A673 (cell line): ENCODE results near the gene CBX1. TPM values are rescaled to one million over a fixed set of nuclear protein-coding genes. Genes with fewer than 3 reads are reported as not detected.

Source experiments
- BruUV-seq: library from RNA; stranded (reverse); fragments of 400-500 nt; replicated peaks from 2 replicates; lab custom pipeline; 2021; lab: Mats Ljungman, UMichigan
- CTCF ChIA-PET: fragments of 300-600 bp; sonication (Branson Sonifier 250); formaldehyde crosslinking; loops from one replicate; lab custom pipeline; 2022; ENCODE audit warnings: antibody characterized with exemption; lab: Charles Lee
- POLR2A ChIA-PET: fragments of 300-600 bp; sonication (Branson Sonifier 250); formaldehyde crosslinking; loops from one replicate; lab custom pipeline; 2022; ENCODE audit warnings: antibody characterized with exemption; ENCODE audit not compliant: low non-redundant PET; lab: Charles Lee
- DNase-seq: peaks from one replicate; pipeline ENCODE4 v3.0.0-alpha.2; 2015; ENCODE audit warnings: low spot score
- H3K27ac ChIP-seq: fragments of 200-600 bp; sonication (generic); 2 replicates; pipeline ENCODE4 v1.5.1; 2016; ENCODE audit warnings: mixed run types, low read depth, mild to moderate bottlenecking, mixed read lengths, antibody characterized with exemption, low read length; ENCODE audit not compliant: poor library complexity, severe bottlenecking
- H3K27me3 ChIP-seq: fragments of 200-600 bp; sonication (generic); replicated peaks from 2 replicates; pipeline ENCODE4 v1.6.1; 2017; ENCODE audit warnings: mixed run types, low read depth, mild to moderate bottlenecking, mixed read lengths, antibody characterized with exemption, low read length; ENCODE audit not compliant: insufficient read depth, poor library complexity
- H3K36me3 ChIP-seq: fragments of 200-600 bp; sonication (generic); 2 replicates; pipeline ENCODE4 v1.6.1; 2016; ENCODE audit warnings: mixed run types, mild to moderate bottlenecking, mixed read lengths, antibody characterized with exemption, low read length; ENCODE audit not compliant: insufficient read depth, poor library complexity, severe bottlenecking
- H3K4me1 ChIP-seq: fragments of 200-600 bp; sonication (generic); 2 replicates; pipeline ENCODE4 v1.6.1; 2017; ENCODE audit warnings: mixed run types, mild to moderate bottlenecking, mixed read lengths, antibody characterized with exemption, low read length; ENCODE audit not compliant: insufficient read depth, poor library complexity, severe bottlenecking
- H3K4me3 ChIP-seq: fragments of 200-600 bp; sonication (generic); 2 replicates; pipeline ENCODE4 v1.5.1; 2016; ENCODE audit warnings: low read depth, mixed run types, mild to moderate bottlenecking, mixed read lengths, low read length; ENCODE audit not compliant: poor library complexity, severe bottlenecking
- H3K9me3 ChIP-seq: fragments of 200-600 bp; sonication (generic); 2 replicates; pipeline ENCODE4 v1.6.1; 2016; ENCODE audit warnings: mixed run types, low read depth, mild to moderate bottlenecking, mixed read lengths, antibody characterized with exemption, low read length; ENCODE audit not compliant: poor library complexity, severe bottlenecking
- EZH2 ChIP-seq: fragments of 200-600 bp; sonication (generic); IDR thresholded peaks from 2 replicates; pipeline ENCODE4 v1.6.1; 2017; ENCODE audit warnings: borderline replicate concordance, low read depth, mild to moderate bottlenecking, mixed read lengths, antibody characterized with exemption, low read length; ENCODE audit not compliant: poor library complexity, severe bottlenecking
- intact Hi-C: fragments of 100-400 bp; cut with micrococcal nuclease; formaldehyde crosslinking; loops from one replicate; pipeline ENCODE4 v1.10.0; 2022; ENCODE audit not compliant: unreplicated experiment
- total RNA-seq: library from RNA; stranded (reverse); gene quantifications from 2 replicates; pipeline ENCODE4 v1.2.3, GENCODE V29; 2021
- TF ChIP-seq, protein P1 (sequence below): fragments of 300-800, 200-600 bp; sonication (generic); conservative IDR thresholded peaks from 2 replicates; pipeline ENCODE4 v1.5.1; 2017; ENCODE audit warnings: low read depth, mild to moderate bottlenecking, antibody characterized with exemption, low read length, moderate library complexity, mixed read lengths

The CBX1 gene
- total RNA-seq, 1 experiment from 2014 or later = 121 TPM

DNA sequence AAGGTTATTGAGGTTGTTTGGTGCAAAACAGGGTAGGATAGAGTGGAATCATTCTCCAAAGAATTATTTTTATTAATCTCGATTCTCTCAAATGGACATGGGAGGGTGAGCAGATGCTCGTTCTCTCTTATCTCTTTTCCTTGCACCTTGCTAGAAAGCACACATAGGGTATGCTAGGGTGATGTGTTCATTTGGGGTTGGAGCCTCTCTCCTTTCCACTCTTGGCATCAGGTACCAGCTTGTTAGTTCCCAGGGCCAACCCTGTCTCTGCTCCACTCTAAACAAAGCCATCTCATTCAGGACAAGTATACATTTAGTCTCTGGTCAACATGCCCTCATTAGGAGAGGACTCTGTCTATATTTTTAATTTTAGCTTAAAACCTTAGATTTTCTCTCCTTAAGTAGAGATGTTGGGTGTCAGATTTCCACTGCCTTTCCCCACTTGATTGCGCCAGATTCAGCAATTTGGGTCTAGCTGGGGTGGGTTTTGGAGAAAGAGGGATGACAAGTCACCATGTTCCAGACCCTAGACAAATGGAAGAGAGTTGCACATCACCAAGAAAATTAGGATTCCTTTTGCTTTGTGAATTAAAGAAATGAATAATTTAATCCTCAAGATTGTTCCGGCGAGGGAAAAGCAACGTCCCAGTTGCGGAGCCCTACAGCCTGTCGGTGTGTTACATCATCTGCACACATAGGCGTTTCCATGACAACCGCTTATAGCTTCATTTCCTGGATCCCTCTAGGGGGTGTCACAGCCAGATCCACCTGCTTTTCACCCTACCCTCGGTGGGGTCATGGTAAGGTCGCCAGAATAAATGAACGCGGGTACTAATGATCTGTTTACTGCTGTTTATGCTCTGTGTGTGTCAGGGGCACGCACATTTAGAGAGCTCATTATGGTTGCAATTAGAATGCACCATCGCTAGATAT, 47.8 kb upstream of the CBX1 start:
- intact Hi-C loops = no loop called here
- CTCF ChIA-PET = interaction anchor here (0.5 to 1.2 kb wide), 5 partner anchors 14 to 488 kb away, joined by 3 to 7 read pairs (median 3); no protein-coding TSS in a partner anchor
- H3K9me3 ChIP-seq = no peaks in the 10 kb centered on the region
- no peak for TF ChIP-seq EZH2
- TF ChIP-seq, protein P1, sequence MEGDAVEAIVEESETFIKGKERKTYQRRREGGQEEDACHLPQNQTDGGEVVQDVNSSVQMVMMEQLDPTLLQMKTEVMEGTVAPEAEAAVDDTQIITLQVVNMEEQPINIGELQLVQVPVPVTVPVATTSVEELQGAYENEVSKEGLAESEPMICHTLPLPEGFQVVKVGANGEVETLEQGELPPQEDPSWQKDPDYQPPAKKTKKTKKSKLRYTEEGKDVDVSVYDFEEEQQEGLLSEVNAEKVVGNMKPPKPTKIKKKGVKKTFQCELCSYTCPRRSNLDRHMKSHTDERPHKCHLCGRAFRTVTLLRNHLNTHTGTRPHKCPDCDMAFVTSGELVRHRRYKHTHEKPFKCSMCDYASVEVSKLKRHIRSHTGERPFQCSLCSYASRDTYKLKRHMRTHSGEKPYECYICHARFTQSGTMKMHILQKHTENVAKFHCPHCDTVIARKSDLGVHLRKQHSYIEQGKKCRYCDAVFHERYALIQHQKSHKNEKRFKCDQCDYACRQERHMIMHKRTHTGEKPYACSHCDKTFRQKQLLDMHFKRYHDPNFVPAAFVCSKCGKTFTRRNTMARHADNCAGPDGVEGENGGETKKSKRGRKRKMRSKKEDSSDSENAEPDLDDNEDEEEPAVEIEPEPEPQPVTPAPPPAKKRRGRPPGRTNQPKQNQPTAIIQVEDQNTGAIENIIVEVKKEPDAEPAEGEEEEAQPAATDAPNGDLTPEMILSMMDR = no peak
- H3K36me3 ChIP-seq = no peaks in the 10 kb centered on the region
- peak overlapping the region; percentile 1 for H3K4me3 ChIP-seq
- POLR2A ChIA-PET = interaction anchor here (0.6 kb wide), 1 partner anchor 48 kb away, joined by 3 read pairs; no protein-coding TSS in a partner anchor
- H3K27me3 ChIP-seq = no peaks in the 10 kb centered on the region
- DNase-seq = peak; percentile 88
- peak overlapping the region; percentile 27 for H3K27ac ChIP-seq
- peaks cover 47% of the 10 kb centered on the region for H3K4me1 ChIP-seq
- BruUV-seq = no TSS peak

DNA sequence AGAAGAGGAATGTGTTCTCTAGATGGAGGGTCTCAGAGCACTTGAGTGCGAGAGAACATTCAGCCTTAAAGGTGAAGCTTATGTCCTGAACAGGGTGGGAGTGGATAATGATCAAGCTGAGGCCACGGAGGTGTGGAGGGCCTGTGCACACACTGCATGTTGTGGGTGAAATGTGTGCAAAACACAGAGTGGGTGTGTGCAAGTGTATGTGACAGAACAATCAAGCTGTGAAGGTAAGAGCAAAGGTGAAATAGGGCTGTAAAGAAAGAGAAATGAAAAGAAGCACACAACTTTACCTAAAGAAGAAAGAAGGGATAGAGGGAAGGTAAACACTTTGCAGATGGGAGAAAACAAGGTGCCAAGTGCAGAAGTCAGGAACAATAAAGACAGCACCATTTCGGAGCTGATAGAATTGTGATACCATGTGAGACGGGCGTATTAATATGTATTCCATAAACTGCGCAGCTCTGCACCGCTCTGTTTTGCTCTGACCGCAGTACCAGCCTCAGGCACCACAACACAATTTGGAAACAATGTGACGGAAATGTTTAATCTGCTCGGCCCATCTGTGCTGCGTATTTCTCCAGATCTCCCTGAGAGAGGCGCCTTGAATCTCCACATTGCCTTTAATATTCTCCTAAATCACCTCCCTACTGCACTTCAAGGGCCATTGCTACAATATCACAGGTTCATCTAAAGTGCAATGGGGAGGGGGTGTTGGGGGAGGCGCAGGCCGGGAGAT, 46.9 kb upstream of the CBX1 start:
- no peak for TF ChIP-seq EZH2
- TF ChIP-seq, protein P1 = no peak
- no peak for DNase-seq
- intact Hi-C loops = no loop called here
- POLR2A ChIA-PET = interaction anchor here (0.5 kb wide), 1 partner anchor 73 kb away, joined by 5 read pairs; no protein-coding TSS in a partner anchor
- Histone ChIP-seq H3K4me3 (no peak overlapping the region), H3K9me3 (no peaks in the 10 kb centered on the region), H3K36me3 (no peaks in the 10 kb centered on the region), H3K27ac (no peak overlapping the region), H3K4me1 (peaks cover 49% of the 10 kb centered on the region), H3K27me3 (no peaks in the 10 kb centered on the region)
- BruUV-seq = no TSS peak
- CTCF ChIA-PET = interaction anchor here (0.5 to 0.6 kb wide), 3 partner anchors 10 to 489 kb away, joined by 3 to 4 read pairs (median 3); no protein-coding TSS in a partner anchor

DNA sequence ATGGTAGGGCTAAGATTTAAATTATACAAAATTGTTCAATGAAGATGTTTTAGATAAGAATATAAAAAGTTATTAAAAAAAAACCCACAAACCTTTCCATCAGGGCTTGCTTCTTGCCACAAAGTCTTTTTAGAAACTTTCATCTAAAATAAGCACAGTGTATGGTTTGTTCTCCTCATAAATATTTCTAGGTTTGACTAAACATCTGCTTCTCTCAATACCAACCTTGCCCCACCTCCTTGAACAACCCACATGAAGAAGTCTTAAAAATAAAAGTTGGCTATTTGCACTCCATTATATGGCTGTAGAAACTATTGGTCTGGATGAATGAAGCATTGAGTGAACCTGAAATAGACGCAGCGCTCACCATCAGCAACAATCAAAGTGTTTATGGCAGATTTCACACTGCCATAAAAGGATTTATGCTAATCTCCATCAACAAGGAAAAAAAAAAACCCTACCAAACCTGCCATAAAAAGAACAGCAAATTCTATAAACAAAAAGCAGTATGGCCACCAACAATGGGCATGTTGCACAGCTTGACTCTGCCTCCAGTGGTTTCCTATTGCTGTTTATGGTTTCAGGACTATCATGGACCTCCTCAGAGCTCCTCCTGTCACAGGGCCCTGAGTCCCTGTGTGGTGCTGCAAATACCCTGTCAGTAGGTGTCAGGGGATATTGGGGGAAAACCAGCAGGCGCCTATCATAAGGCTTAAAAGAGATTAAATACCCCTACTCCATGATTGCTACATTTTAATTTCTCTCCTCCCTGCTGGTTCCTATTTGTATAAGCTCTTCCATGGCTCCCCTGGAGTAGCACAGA, 43.9 kb upstream of the CBX1 start:
- no peaks in the 10 kb centered on the region for H3K36me3 ChIP-seq
- intact Hi-C loops = no loop called here
- TF ChIP-seq, protein P1 = no peak
- no peak for TF ChIP-seq EZH2
- H3K4me1 ChIP-seq = peaks cover 30% of the 10 kb centered on the region
- POLR2A ChIA-PET = no interaction called here
- DNase-seq = no peak
- H3K27me3 ChIP-seq = no peaks in the 10 kb centered on the region
- no TSS peak for BruUV-seq
- no peak overlapping the region for H3K27ac ChIP-seq
- CTCF ChIA-PET = no interaction called here
- no peaks in the 10 kb centered on the region for H3K9me3 ChIP-seq
- H3K4me3 ChIP-seq = no peak overlapping the region
